Activated CD4-positive, alpha-beta T cell treated with anti-CD3 and anti-CD28 coated beads, Interleukin-2, amount 50 U/mL, for 24 hours (primary cell): ENCODE results near the gene RGS7.
"Not testable (repeated sequence)": the region's sequence is repeated elsewhere in the genome, so short reads cannot be mapped to it uniquely, and the experiment has no call there.

Source experiments
- DNase-seq, 2 donors: peaks; one replicate each; pipeline ENCODE4 v3.0.0-alpha.2; 2020; ENCODE audit warnings: low read depth in 1 of 2, low spot score in 1 of 2

Gene RGS7

GRCh38 chr1:240928265-240928664 lies 428.7 kb downstream of the RGS7 start:
- no peak for DNase-seq

DNA sequence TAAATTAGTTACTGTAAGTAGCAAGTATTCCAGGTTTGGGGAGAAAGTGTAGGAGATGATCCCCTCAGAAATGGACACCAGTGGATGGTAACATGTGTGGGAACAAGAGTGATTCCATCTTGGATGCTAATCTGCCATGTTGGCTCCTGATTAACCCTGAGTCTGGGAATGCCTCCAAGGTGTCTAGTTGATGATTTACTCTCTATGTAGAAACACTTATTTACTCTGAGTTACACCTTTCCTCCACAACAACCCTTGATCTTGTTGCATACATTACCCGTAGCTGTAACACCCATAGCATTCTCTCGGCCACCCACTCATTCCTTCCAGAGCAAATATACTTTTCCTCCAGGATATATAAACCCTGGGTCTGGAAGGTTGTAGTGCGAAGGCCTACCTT lies 429.2 kb downstream of the RGS7 start:
- no peak for DNase-seq

DNA sequence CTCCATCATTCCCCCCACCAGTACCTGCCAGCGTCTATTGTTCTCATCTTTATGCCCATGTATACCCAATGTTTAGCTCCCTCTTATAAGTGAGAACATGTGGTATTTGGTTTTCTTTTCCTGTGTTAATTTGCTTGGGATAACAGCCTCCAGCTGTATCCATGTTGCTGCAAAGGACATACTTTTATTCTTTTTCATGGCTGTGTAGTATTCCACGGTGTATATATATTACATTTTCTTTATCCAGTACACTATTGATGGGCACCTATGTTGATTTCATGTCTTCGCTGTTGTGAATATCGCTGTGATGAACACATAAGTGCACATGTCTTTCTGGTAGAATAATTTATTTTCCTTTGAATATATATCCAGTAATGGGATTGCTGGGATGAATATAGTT lies 431.7 kb downstream of the RGS7 start:
- no peak for DNase-seq

DNA sequence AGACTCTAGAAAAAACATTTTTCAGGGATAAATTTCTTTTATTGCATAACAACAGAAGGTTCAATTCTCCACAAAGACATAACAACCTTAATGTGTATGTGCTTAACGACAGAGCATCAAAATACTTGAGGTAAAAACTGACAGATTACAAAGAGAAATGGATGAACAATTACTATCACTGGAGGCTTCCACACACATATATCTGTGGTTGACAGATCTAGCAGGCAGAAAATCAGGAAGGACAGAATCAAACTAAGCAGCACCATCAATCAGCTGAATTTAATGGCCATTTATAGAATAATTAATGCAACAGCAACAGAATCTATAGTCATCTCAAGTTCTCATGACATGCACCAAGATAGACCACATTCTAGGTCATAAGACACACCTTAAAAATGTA lies 439.0 kb downstream of the RGS7 start:
- no peak for DNase-seq

- no peak for DNase-seq
These were observed 442.5 kb downstream of the RGS7 start for GRCh38 chr1:240914506-240914905.

- no peak for DNase-seq
These were observed 444.2 kb downstream of the RGS7 start for GRCh38 chr1:240912821-240913220.

DNA sequence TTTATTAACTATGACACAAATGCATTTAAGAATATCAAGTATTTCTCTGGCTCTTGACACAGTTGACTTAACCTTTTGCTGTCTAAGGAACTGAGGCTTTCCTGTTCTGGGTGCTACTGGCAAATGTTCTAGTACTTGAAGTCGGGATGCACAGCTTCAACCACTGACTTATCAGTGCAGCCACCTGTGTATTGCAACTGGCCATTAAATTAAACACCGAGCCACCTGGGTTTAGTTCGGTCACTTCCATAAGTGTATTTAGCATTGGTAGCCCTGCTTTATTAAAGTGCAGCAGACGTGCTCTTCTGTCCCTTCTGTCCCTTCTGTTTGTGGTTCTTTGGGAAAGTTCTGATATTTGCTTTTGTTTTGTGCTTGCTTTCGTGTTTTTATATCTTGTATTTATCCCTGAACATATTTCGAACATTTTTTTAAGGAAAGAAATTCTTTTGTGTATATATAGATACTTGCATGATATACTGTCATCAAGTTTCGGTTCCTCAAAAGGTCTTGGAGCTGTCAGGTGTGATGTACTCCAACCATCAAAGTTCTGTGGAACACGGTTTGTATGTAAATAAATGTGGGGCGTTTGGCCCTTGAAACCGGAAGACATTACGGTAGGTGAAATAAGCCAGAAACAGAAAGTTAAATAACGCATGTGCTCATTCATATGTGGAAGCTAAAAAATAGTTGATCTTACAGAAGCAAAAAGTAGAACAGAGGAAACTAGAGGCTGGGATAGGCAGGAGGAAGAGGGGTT lies 447.1 kb downstream of the RGS7 start:
- no peak for DNase-seq

DNA sequence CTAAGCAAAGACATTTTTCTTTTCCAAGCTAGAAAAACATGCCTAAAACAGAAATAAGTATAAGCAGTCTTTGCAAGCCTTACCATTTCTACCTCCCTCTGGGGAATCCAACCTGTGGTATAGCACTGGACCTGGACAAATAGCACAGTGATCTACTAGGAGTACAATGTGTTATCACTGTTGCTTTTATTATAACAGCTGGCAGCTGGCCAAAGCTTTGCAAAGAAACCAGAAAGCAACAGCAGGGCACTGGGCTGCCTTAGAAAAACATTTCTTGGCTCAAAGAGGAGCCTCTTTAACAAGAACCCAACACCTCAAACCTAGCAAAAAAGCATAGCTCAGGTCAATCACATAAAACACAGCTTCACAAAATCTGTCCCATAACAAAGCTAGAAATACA lies 450.5 kb downstream of the RGS7 start:
- no peak for DNase-seq

DNA sequence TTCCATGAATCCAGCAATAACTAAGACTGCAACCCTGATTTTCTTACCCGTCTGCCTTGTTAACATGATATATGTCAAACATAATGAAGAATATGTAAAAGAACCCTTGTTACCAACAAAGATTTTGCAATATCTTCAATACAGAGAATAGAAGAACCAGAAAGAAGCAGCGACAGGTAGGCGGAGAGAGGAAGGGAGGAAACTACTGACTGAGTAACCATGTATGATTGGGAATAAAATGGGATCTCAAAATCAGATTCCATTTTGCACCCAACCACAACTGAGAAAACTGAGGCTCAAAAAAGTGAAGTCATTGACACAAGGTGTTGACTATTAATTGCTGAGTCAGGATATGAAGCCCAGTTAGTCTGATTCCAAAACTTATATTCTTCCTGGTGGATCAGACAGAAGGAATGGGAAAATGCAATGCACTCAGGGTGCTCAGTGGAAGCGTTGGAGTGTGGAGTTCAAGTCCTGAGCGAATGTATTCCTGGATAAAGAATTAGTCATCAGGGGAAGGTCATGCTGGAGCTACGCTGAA lies 451.7 kb downstream of the RGS7 start:
- DNase-seq = no peak

DNA sequence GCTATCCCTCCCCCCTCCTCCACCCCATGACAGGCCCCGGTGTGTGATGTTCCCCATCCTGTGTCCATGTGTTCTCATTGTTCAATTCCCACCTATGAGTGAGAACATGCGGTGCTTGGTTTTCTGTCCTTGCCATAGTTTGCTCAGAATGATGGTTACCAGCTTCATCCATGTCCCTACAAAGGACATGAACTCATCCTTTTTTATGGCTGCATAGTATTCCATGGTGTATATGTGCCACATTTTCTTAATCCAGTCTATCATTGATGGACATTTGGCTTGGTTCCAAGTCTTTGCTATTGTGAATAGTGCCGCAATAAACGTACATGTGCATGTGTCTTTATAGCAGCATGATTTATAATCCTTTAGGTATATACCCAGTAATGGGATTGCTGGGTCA lies 461.6 kb downstream of the RGS7 start:
- DNase-seq = not testable (repeated sequence)

- no peak for DNase-seq
These were observed 468.3 kb downstream of the RGS7 start for GRCh38 chr1:240888787-240889048.

DNA sequence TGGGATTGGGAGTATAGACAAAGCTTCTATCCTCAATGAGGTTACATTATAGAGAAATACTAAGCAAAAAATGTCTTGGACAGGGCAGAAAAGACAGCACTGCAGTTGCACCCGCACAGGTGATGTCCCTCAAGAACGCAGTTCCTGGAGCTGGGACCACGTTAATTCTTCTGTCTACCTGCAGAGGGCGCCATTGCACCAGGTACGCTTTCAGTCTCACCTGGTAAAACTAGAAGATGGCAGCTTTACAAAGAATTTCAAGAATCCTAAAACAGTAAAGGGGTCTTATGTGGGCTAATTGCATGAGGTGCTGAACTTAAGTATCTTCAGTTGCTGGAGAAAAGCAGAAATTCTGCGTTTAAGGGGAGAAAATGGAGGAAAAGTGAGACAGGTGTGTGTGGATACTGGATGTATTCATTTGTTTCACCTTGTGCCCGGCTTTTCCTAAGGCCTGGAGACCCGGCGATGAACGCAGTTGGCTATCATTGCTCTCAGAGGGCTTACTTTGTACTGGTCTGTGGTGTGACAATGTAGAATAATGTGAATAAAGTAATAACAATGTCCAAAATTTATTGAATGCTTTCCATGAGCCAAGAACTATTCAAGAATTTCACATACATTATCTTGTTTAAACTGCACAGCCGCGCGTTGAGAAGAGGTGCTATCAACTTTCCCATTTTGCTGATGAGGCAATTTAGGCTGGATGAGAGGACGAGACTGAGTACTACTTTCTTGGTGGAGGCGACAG lies 468.8 kb downstream of the RGS7 start:
- no peak for DNase-seq

DNA sequence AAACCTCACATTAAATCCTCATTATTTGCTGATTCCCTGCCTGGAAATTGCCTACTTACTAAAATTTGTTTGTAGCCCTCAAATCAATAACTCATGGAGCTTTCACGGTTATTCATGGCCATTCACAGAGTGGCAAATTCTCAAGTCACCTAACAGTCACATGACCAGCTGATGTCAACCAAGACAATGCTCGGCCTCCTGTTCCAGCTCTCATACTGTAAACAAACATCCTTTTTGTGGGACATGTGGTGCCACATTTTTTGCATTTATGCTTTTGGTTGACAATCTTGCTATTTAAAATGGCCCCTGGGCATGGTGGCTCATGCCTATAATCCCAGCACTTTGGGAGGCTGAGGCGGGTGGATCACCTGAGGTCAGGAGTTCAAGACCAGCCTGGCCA lies 473.5 kb downstream of the RGS7 start:
- no peak for DNase-seq

DNA sequence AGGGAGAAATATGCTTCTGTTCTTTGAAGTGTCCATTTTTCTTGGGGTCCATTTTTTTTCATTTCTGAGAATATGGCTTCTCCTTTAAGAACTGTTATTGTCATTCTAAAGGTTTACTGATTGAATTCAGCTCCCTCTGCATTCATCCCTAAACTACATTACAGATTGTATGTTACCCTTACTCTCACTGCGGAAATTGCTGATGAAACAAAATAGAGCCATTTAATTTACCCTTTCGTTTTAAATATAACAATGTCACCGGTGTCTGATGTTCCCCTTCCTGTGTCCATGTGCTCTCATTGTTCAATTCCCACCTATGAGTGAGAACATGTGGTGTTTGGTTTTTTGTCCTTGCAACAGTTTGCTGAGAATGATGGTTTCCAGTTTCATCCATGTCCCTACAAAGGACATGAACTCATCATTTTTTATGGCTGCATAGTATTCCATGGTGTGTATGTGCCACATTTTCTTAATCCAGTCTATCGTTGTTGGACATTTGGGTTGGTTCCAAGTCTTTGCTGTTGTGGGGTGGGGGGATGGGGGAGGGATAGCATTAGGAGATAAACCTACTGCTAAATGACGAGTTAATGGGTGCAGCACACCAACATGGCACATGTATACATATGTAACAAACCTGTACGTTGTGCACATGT lies 474.2 kb downstream of the RGS7 start:
- DNase-seq = not testable (repeated sequence)

DNA sequence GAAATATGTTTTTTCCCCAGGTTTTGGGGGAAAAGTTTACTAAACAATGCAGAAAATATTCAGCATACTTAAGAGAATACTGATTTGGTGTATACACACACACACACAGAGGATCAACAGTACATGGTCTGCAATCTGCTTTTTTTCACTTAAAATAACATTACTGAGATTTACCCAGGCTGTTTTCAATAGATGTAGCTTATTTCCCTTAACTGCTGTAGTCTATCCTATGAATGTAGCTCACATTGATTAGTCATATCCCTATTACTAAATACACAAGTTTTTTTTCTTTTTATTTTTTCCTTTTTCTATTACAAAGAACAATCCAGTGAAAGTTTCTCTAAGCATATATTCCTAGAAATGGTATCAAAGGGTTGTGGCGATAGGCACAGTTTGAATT lies 478.4 kb downstream of the RGS7 start:
- no peak for DNase-seq

DNA sequence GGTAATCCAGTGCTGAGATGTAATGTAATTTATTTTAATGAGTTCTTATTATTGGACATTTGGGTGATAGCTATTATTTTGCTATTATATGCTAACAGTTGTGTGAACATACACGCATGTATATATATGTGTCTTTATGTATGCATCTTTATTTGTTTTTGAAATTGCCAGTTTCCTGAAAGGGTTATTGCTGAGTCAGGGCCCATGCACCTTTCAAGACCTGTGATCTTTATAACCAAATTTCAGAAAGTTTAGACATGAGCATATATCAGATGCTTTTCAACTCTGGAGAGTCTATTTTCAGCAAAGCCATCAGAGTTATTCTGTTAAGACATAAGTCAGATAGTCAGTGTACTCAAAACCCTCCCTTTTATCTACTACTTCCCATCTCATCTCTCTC lies 479.4 kb downstream of the RGS7 start:
- DNase-seq = no peak

DNA sequence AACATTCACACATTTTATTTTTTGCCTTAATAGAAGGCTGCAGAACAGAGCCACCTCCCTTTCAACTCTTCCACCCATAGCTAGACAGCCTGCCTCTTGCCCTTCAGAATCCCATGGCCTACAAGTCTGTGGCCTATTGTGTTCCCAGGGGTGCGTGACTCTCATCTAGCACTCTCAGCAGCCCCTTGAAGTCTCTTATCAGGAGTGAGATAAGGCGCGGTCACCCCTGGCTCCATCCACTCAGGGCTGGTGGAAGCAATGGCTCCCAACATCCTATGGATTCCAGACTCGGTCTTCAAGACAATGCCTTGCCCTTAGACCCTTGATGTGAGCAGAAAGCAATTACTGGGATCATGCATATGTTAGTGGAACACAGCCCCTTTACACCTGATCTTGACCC lies 480.9 kb downstream of the RGS7 start:
- DNase-seq = no peak

GRCh38 chr1:240869071-240869470 lies 487.9 kb downstream of the RGS7 start:
- DNase-seq = no peak

DNA sequence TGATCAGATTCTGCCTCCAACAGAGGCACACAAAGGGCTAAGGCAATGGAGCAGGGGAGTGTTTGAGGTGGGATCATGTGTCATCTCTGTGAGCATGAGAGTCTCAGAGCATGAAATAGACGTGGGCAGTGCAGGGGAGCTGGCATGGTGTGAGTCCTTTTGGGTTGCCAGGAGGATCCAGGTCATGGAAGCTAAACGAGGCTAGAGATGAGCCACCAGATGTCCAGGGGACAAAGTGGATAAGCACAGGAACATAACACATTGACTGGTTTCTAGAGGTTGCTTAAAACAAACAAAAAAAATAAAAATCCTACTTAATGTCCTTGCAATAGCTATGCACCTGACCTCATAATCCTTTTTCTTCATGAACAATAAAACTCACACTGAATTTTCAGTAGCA lies 490.3 kb downstream of the RGS7 start:
- no peak for DNase-seq

GRCh38 chr1:240860023-240860422 lies 497.0 kb downstream of the RGS7 start:
- DNase-seq = no peak

- no peak for DNase-seq
These were observed 502.6 kb downstream of the RGS7 start for GRCh38 chr1:240854367-240854766.

GRCh38 chr1:240847325-240847724 lies 509.7 kb downstream of the RGS7 start:
- no peak for DNase-seq
